Neutrophil (primary cell): ENCODE measurements around the gene PPT1.

Source experiments
- H3K27ac ChIP-seq: fragments of 200-600 bp; sonication (generic); 2 replicates; pipeline ENCODE4 v1.5.1; 2016; ENCODE audit warnings: mild to moderate bottlenecking, moderate library complexity
- H3K27me3 ChIP-seq: fragments of 200-600 bp; sonication (generic); 2 replicates; pipeline ENCODE4 v1.6.0; 2016; ENCODE audit warnings: mild to moderate bottlenecking
- H3K36me3 ChIP-seq: fragments of 200-600 bp; sonication (generic); 2 replicates; pipeline ENCODE4 v1.5.1; 2017
- H3K4me1 ChIP-seq, 2 experiments: fragments of 200-600 bp in 1 of 2; sonication (generic) in 1 of 2; 1 replicate in 1 of 2; 2 replicates in 1 of 2; pipeline versions ENCODE4 v1.5.1 to v1.6.1; 2013 to 2016; ENCODE audit warnings: low read depth in 1 of 2, low read length in 1 of 2, mild to moderate bottlenecking in 1 of 2, moderate library complexity in 1 of 2; ENCODE audit not compliant: control insufficient read depth in 1 of 2, insufficient read depth in 1 of 2
- H3K4me3 ChIP-seq, 2 experiments: fragments of 200-600 bp in 1 of 2; sonication (generic) in 1 of 2; 1 replicate in 1 of 2; 2 replicates in 1 of 2; pipeline ENCODE4 v1.5.1; 2013 to 2016; ENCODE audit warnings: low read depth in 1 of 2, low read length in 1 of 2, mild to moderate bottlenecking in 1 of 2, moderate library complexity in 1 of 2
- H3K9me3 ChIP-seq: fragments of 200-600 bp; sonication (generic); 2 replicates; pipeline ENCODE4 v1.5.1; 2016
- TF ChIP-seq, protein P1 (sequence below): fragments of 200-600 bp; sonication (generic); IDR thresholded peaks from 2 replicates; pipeline ENCODE4 v1.5.1; 2016; ENCODE audit warnings: antibody characterized with exemption

PPT1 gene

DNA sequence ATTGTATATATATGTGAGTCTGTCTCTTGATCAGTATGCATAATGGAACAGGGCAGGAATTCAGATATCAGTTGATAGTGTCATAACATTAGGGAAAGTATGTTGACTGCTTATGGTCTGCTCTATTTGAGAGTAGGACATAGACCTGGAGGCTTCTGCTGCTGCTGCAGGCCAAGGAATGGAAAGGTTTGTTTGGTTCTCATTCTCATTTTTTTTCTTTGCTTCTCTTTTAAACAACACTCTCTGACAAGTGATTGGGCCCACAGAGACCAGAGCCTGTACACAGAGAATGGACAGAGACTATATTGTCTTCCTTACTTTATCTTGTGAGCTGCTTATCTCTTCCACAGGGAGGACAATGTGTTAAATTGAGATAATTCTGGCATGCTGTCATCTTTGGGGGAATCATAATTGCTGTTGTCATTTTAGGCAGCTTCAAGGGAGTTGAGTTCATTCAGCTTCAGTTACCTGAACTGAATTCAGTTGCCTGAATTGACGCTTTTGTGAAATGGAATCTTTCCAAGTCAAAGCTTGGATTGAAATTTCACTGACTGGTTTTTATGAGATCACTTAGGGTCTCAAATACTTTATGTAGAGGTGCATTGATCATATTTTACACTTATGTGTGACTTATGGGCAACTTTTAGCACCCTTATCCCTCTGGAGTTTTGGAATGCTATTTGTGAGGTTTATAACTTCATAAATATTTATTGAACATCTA, 39.6 kb downstream of the PPT1 start:
- no peaks in the 10 kb centered on the region for H3K9me3 ChIP-seq
- TF ChIP-seq, protein P1, sequence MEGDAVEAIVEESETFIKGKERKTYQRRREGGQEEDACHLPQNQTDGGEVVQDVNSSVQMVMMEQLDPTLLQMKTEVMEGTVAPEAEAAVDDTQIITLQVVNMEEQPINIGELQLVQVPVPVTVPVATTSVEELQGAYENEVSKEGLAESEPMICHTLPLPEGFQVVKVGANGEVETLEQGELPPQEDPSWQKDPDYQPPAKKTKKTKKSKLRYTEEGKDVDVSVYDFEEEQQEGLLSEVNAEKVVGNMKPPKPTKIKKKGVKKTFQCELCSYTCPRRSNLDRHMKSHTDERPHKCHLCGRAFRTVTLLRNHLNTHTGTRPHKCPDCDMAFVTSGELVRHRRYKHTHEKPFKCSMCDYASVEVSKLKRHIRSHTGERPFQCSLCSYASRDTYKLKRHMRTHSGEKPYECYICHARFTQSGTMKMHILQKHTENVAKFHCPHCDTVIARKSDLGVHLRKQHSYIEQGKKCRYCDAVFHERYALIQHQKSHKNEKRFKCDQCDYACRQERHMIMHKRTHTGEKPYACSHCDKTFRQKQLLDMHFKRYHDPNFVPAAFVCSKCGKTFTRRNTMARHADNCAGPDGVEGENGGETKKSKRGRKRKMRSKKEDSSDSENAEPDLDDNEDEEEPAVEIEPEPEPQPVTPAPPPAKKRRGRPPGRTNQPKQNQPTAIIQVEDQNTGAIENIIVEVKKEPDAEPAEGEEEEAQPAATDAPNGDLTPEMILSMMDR: no peak
- H3K4me1 ChIP-seq: peaks cover 98 to 100% of the 10 kb centered on the region in 2 experiments
- H3K4me3 ChIP-seq: peak overlapping the region; percentile 9 to 61
- peak overlapping the region; percentile 96 for H3K27ac ChIP-seq
- peaks cover 48% of the 10 kb centered on the region for H3K36me3 ChIP-seq
- H3K27me3 ChIP-seq: no peaks in the 10 kb centered on the region

DNA sequence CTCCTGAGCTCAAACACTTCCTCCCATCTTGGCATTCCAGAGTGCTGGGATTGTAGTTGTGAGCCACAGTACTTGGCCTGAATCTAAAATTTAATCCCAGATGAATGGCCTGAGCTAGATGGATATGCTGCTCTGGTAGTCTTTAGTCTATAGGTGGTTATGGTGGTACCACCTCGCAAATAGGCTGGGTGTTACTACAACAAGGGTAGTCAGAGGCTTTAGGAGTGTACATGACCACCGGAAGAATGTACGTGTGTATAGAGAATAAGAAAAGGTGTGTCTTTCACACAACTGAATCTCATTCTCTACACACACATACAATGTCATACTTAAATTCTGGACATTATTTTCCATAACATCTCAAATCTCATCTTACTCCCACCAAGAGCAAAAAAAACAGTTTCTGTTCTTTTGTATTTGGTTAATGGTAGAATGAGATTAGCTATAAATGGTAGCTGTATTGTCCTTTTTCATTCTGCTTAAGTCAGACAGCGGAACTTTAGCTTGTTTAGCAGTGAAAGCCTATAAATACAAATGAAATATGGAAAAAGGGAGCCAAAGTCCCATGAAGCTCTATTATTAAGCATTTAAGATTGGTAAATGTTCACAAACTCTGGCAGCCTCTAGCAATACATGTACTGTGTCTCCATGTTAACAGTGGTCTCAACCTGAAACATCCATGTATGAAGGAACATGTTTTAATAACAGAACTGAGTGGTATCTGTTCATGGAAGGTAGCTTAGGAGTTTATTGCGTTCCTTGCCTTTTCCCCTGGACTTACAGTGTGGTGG, 40.3 kb downstream of the PPT1 start:
- Histone ChIP-seq H3K4me3 (peak overlapping the region in 1 of 2 experiments; percentile 61), H3K27me3 (no peaks in the 10 kb centered on the region), H3K27ac (peak overlapping the region; percentile 96), H3K4me1 (peaks cover 98 to 100% of the 10 kb centered on the region in 2 experiments), H3K9me3 (no peaks in the 10 kb centered on the region), H3K36me3 (peaks cover 46% of the 10 kb centered on the region)
- TF ChIP-seq, protein P1: no peak

DNA sequence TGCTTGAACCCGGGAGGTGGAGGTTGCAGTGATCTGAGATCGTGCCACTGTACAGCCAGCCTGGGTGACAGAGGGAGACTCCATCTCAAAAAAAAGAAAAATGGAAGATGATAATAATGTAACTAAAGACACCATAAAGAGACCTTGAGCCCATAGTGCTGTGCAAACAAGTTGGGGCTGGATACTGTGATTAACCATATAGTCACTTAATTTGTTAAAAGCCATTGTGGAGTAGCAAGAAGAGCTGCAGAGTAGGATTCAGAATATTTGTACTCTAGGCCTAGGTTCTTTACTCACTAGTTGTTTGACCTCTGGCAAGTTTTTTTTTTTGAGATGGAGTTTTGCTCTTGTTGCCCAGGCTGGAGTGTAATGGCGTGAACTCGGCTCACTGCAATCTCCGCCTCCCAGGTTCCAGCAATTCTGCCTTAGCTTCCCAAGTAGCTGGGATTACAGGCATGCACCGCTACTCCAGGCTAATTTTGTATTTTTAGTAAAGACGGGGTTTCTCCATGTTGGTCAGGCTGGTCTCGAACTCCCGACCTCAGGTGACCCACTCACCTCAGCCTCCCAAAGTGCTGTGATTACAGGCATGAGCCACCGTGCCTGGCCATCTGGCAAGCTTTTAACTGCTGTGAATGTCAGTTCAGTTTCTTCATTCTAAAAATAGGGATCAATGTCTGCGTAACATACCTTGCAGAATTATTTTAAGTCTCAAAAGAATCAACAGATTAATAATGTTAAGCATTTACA, 43.7 kb downstream of the PPT1 start:
- H3K9me3 ChIP-seq: no peaks in the 10 kb centered on the region
- peak overlapping the region; percentile 96 for H3K27ac ChIP-seq
- peak overlapping the region in 1 of 2 experiments; percentile 0 for H3K4me3 ChIP-seq
- H3K36me3 ChIP-seq: peaks cover 51% of the 10 kb centered on the region
- TF ChIP-seq, protein P1: no peak
- H3K4me1 ChIP-seq: peaks cover 98% of the 10 kb centered on the region in 2 experiments
- no peaks in the 10 kb centered on the region for H3K27me3 ChIP-seq

DNA sequence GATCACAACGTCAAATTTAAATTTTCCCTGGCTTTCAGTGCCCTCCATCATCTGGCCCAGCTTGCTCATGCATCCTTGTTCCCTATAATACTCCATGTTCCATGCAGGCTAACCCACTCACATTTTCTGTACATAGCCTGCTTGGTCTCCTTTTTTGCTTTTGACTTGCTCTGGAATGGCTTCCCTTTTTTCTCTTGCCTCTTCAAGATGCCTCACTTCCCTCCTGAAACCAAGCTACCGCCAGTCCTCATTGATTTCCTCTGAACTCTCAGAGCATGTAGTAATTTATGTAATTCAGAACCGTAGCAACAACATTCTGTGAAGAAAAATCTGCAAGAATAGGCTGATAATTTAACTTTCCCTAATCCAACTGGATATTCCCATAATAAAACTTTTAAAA, 46.2 kb downstream of the PPT1 start:
- TF ChIP-seq, protein P1: no peak
- H3K9me3 ChIP-seq: no peaks in the 10 kb centered on the region
- H3K27me3 ChIP-seq: no peaks in the 10 kb centered on the region
- peaks cover 64% of the 10 kb centered on the region for H3K36me3 ChIP-seq
- H3K4me1 ChIP-seq: peaks cover 98% of the 10 kb centered on the region in 2 experiments
- peak overlapping the region; percentile 13 to 37 for H3K4me3 ChIP-seq
- peak overlapping the region; percentile 96 for H3K27ac ChIP-seq

DNA sequence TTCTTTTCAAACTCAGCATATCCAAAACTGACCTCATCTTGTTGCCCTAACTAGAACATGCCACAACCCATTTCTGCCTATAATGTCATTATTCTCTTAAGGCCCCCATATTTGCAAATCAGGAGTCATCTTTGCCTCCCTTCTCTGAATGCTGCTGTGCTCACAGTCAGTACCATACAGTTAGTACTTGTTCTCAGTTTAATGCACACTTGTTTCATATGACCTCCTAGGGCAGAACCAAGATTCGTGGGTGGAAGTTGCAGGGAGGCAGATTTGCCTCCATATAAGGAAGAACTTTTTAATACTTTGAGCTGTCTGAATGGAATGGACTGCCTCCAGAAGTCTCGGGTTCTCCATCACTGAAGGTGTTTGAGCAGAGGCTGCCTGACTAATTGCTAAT, 47.3 kb downstream of the PPT1 start:
- H3K4me3 ChIP-seq: peak overlapping the region in 1 of 2 experiments; percentile 37
- no peaks in the 10 kb centered on the region for H3K27me3 ChIP-seq
- peaks cover 98% of the 10 kb centered on the region in 2 experiments for H3K4me1 ChIP-seq
- peaks cover 65% of the 10 kb centered on the region for H3K36me3 ChIP-seq
- H3K9me3 ChIP-seq: no peaks in the 10 kb centered on the region
- TF ChIP-seq, protein P1: no peak
- peak overlapping the region; percentile 96 for H3K27ac ChIP-seq
